ENCODE measurements around the gene RRP12.

Gene RRP12

DNA sequence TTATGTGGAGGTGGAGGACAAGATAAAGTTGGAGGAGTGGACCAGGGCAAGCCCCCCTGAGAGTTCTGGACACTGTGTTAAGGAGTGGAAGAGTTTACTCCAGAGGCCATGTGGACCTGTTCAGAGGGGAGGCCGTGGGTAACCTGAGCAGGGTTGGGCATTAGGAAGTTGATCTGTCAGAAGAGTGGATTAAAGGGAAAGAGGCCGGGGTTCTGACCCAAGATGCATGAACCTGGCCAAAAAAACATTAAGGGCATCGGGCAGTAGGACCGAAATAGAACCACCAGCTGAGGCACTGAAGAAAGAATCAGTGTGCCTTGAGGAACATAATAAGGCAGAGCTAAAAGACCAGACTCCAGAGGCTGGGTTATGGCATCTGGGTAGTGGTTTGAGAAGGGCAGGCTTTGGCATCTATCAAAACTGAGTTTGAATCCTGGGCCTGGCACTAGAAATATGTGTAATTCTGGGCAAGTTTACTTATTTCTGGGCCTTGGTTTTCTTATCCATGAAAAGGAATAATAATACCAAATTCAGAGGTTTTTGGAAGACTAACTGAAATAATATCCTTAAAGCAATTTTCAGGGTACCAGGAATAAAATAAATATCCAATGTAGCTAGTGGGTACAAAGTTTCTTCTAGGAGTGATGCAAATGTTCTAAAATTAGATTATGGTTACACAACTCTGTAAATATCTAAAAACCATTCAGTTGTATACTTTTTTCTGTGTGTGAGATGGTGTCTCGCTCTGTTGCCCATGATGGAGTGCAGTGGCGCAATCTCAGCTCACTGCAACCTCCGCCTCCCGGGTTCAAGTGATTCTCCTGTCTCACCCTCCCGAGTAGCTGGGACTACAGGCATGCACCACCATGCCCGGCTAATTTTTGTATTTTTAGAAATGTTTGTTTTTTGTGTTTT lies 93.0 kb downstream of the RRP12 start:
- DNase-seq: no peak

DNA sequence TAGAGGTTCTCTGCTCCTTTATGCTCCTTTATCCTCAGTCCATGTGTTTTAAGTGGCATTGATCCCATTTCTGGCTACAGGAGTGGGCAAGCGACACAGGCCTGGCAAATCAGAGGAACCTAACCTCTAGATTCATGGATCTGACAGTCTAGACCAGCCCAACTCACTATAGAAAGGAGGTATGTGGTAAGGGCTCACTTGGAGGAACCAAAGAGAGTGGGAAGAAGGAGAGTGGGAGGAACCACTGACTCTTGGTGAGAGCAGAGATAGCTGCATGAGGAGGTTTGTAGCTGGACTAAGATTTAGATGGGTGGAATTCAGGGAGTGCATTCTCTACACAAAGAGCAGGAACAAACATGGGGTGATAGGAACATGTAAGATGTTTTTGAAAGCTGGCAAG lies 93.7 kb downstream of the RRP12 start:
- no peak for DNase-seq
